Suprapubic skin (tissue), 4 donors: Measurements from ENCODE around the gene FCHO2. TPM values are rescaled to one million over a fixed set of nuclear protein-coding genes. Genes with fewer than 3 reads are reported as not detected.

Source experiments
- DNase-seq, 2 donors: peaks; one replicate each; pipeline ENCODE4 v3.0.0-alpha.2; 2019; ENCODE audit warnings: low spot score in 2 of 2
- H3K27ac ChIP-seq: fragments of 200-600 bp; sonication (generic); one replicate; pipeline ENCODE4 v1.5.1; 2019
- H3K27me3 ChIP-seq: fragments of 200-600 bp; sonication (generic); one replicate; pipeline ENCODE4 v1.5.1; 2019
- H3K36me3 ChIP-seq: fragments of 200-600 bp; sonication (generic); one replicate; pipeline ENCODE4 v1.5.1; 2019
- H3K4me1 ChIP-seq: fragments of 200-600 bp; sonication (generic); one replicate; pipeline ENCODE4 v1.5.1; 2019
- H3K4me3 ChIP-seq: fragments of 200-600 bp; sonication (generic); one replicate; pipeline ENCODE4 v1.5.1; 2019; ENCODE audit warnings: mild to moderate bottlenecking
- H3K9me3 ChIP-seq: fragments of 200-600 bp; sonication (generic); one replicate; pipeline ENCODE4 v1.5.1; 2019
- EP300 ChIP-seq: sonication (generic); formaldehyde crosslinking; IDR thresholded peaks from one replicate; pipeline ENCODE4 v1.6.1; 2017; ENCODE audit warnings: antibody characterized with exemption
- POLR2A ChIP-seq, 2 donors: fragments of 450-650 bp; IDR thresholded peaks; one replicate each; pipeline ENCODE4 v1.6.1; 2017; ENCODE audit warnings: antibody characterized with exemption in 2 of 2, mild to moderate bottlenecking in 2 of 2, moderate library complexity in 2 of 2
- POLR2AphosphoS5 ChIP-seq, 3 donors: sonication (generic); formaldehyde crosslinking; IDR thresholded peaks; one replicate each; pipeline ENCODE4 v1.6.1; 2017; ENCODE audit warnings: antibody characterized with exemption in 3 of 3
- WGBS: methylation state at CpG from one replicate; pipeline ENCODE4 v1.1.5; 2018; 5-methylcytosine and 5-hydroxymethylcytosine counted together
- total RNA-seq, 4 donors: library from RNA; depleted of rRNA; stranded (reverse); fragments of >200 nt; gene quantifications; one replicate each; pipeline ENCODE4 v1.1.0, GENCODE V29; 2016
- TF ChIP-seq, protein P1 (sequence below), 2 donors: fragments of 200-600 bp in 1 of 2; fragments of 450-650 bp in 1 of 2; sonication (generic) in 1 of 2; IDR thresholded peaks; one replicate each; pipeline ENCODE4 v1.5.1; 2016 to 2019; ENCODE audit warnings: antibody characterized with exemption in 2 of 2, mild to moderate bottlenecking in 1 of 2, moderate library complexity in 1 of 2

FCHO2 gene
- total RNA-seq, 4 donors from 2014 or later, result 24.7 to 46.2 (median 34.8) TPM

DNA sequence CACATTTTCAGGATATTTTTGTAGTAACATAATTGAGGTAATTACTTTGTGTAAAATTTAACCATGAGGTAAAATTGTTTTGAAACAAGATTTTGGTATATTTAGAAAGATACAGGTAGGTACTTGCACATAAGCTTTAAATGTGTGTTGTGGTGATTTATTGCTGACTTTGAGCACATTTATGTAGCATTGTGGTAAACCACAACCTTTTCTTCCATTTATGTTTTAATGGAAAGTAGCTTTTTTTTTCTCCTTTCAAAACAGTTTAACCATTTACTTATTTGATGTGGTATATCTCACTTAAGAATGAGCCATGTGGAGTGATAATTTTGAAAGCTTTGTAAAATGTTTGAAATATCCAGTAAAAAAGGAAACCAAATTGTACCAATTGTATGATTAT, 35.6 kb downstream of the FCHO2 start:
- peaks cover 21% of the 10 kb centered on the region for H3K36me3 ChIP-seq
- no peak overlapping the region for H3K4me3 ChIP-seq
- H3K9me3 ChIP-seq, result no peaks in the 10 kb centered on the region
- TF ChIP-seq EP300 (no peak), POLR2A (IDR thresholded peaks at IDR 0.05) (no peak), POLR2AphosphoS5 (IDR thresholded peaks at IDR 0.05) (no peak)
- TF ChIP-seq, protein P1, sequence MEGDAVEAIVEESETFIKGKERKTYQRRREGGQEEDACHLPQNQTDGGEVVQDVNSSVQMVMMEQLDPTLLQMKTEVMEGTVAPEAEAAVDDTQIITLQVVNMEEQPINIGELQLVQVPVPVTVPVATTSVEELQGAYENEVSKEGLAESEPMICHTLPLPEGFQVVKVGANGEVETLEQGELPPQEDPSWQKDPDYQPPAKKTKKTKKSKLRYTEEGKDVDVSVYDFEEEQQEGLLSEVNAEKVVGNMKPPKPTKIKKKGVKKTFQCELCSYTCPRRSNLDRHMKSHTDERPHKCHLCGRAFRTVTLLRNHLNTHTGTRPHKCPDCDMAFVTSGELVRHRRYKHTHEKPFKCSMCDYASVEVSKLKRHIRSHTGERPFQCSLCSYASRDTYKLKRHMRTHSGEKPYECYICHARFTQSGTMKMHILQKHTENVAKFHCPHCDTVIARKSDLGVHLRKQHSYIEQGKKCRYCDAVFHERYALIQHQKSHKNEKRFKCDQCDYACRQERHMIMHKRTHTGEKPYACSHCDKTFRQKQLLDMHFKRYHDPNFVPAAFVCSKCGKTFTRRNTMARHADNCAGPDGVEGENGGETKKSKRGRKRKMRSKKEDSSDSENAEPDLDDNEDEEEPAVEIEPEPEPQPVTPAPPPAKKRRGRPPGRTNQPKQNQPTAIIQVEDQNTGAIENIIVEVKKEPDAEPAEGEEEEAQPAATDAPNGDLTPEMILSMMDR (IDR thresholded peaks at IDR 0.05), result no peak
- no peak for DNase-seq
- H3K4me1 ChIP-seq, result no peaks in the 10 kb centered on the region
- no peak overlapping the region for H3K27ac ChIP-seq
- no peaks in the 10 kb centered on the region for H3K27me3 ChIP-seq

DNA sequence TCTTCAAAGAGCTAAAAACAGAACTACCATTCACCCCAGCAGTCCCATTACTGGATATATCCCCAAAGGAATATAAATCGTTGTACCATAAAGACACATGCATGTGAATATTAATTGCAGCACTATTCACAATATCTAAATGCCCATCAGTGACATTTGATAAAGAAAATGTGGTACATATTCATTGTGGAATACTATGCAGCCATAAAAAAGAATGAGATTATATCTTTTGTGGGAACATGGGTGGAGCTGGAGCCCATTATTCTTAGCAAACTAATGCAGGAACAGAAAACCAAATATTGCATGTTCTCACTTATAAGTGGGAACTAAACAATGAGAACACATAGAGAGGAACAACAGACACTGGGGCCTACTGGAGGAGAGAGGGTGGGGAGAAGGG, 38.7 kb downstream of the FCHO2 start:
- no peaks in the 10 kb centered on the region for H3K27me3 ChIP-seq
- TF ChIP-seq POLR2AphosphoS5 (IDR thresholded peaks at IDR 0.05) (no peak), POLR2A (IDR thresholded peaks at IDR 0.05) (no peak), EP300 (no peak)
- TF ChIP-seq, protein P1 (IDR thresholded peaks at IDR 0.05), result no peak
- H3K4me3 ChIP-seq, result no peak overlapping the region
- H3K27ac ChIP-seq, result no peak overlapping the region
- no peaks in the 10 kb centered on the region for H3K4me1 ChIP-seq
- WGBS, result 95% methylated on average over 1 of the region's 1 CpG
- no peak for DNase-seq
- no peaks in the 10 kb centered on the region for H3K9me3 ChIP-seq
- H3K36me3 ChIP-seq, result peaks cover 36% of the 10 kb centered on the region

DNA sequence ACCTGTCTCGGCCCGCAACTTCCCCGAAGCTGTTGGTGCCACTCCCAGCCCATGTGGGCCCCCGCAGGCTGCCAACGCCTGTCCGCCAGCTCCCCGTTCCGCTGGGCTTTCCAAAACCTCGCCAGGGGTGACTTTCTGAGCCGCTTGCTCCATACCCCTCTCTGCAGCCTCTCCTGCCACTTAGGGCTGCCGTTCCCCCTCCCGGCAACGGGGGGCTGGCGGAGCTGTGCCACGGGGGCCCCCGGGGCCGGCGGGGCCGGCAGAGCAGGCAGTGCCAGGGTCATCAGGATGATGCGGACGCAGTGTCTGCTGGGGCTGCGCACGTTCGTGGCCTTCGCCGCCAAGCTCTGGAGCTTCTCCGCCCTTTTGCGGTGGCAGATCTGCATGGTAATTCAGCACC, 40.8 kb downstream of the FCHO2 start:
- Histone ChIP-seq H3K27ac (no peak overlapping the region), H3K27me3 (no peaks in the 10 kb centered on the region), H3K9me3 (no peaks in the 10 kb centered on the region), H3K4me1 (no peaks in the 10 kb centered on the region), H3K4me3 (no peak overlapping the region), H3K36me3 (peaks cover 27% of the 10 kb centered on the region)
- WGBS, result 98% methylated on average over 27 of the region's 28 CpGs
- no peak for DNase-seq
- no peak for TF ChIP-seq EP300
- TF ChIP-seq POLR2AphosphoS5 (IDR thresholded peaks at IDR 0.05), result no peak
- no peak for TF ChIP-seq POLR2A (IDR thresholded peaks at IDR 0.05)
- TF ChIP-seq, protein P1 (IDR thresholded peaks at IDR 0.05), result no peak

DNA sequence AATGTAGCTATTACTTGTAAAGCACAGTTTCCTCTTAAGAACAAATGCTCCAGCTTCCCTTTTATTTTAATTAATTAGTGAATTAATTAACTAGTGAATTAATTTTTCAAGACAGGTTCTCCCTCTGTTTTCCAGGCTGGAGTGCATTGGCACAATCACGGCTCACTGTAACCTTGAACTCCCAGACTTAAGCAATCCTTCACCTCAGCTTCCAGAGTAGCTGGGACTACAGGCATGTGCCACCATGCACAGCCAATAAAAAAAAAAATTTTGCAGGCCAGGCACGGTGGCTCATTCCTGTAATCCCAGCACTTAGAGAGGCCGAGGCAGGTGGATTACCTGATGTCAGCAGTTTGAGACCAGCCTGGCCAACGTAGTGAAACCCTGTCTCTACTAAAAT, 44.1 kb downstream of the FCHO2 start:
- WGBS, result 94% methylated on average over 4 of the region's 4 CpGs
- DNase-seq, result no peak

DNA sequence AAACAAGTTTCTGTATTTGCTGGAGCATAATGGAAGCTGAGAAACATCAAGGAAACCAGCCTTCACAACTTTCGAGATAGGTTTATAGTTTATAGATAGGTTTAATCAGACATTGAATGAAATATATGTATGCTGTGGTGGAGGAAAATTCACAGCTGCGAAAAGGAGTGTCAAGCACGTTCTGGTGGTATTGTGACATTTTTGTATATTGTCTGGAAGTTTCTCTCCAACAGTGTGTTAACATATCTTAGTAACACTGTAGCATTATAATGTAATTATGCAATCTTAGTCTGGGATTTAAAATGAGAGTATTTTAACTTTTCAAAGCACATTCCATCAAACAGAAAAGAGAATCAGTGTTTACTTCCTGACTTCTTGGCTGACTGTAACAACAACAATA, 50.0 kb downstream of the FCHO2 start:
- TF ChIP-seq EP300 (no peak), POLR2A (IDR thresholded peaks at IDR 0.05) (no peak), POLR2AphosphoS5 (IDR thresholded peaks at IDR 0.05) (no peak)
- TF ChIP-seq, protein P1 (IDR thresholded peaks at IDR 0.05), result no peak
- Histone ChIP-seq H3K27me3 (no peaks in the 10 kb centered on the region), H3K9me3 (no peaks in the 10 kb centered on the region), H3K4me1 (no peaks in the 10 kb centered on the region), H3K4me3 (no peak overlapping the region), H3K36me3 (peaks cover 12% of the 10 kb centered on the region), H3K27ac (no peak overlapping the region)
- no peak for DNase-seq
- WGBS, result 82% methylated on average over 3 of the region's 3 CpGs

More for the DNA sequence above, 44.1 kb downstream of the FCHO2 start:
- Histone ChIP-seq H3K4me1 (no peaks in the 10 kb centered on the region), H3K27me3 (no peaks in the 10 kb centered on the region), H3K4me3 (no peak overlapping the region), H3K27ac (no peak overlapping the region), H3K9me3 (no peaks in the 10 kb centered on the region), H3K36me3 (peaks cover 16% of the 10 kb centered on the region)
- TF ChIP-seq EP300 (no peak), POLR2A (IDR thresholded peaks at IDR 0.05) (no peak), POLR2AphosphoS5 (IDR thresholded peaks at IDR 0.05) (no peak)
- TF ChIP-seq, protein P1 (IDR thresholded peaks at IDR 0.05), result no peak
